Measurements from ENCODE around the gene VEPH1. TPM values are rescaled to one million over a fixed set of nuclear protein-coding genes. Genes with fewer than 3 reads are reported as not detected.

VEPH1 gene
- total RNA-seq, 2 experiments from 2014 or later, result not detected

GRCh38 chr3:157523814-157524213 is 20.6 kb upstream of the VEPH1 start:
- ChIA-PET POLR2A (no interaction called here), CTCF (interaction anchor here (1.1 kb wide), 1 partner anchor 8 kb away, joined by 4 read pairs; no protein-coding TSS in a partner anchor)
- H3K4me3 Mint-ChIP-seq, result no peak overlapping the region
- H3K27ac Mint-ChIP-seq, result no peak overlapping the region
- H3K4me1 Mint-ChIP-seq (ENCODE audit: low read depth), result no peaks in the 10 kb centered on the region
- peaks cover 2% of the 10 kb centered on the region for H3K27me3 Mint-ChIP-seq
- H3K36me3 Mint-ChIP-seq (ENCODE audit: low read depth), result no peaks in the 10 kb centered on the region
- DNase-seq, result no peak
- no peak for TF ChIP-seq CTCF (IDR thresholded peaks at IDR 0.05)
- no peak for ATAC-seq
- intact Hi-C loops (cut with micrococcal nuclease), result no loop called here
- no peaks in the 10 kb centered on the region for H3K9me3 Mint-ChIP-seq

GRCh38 chr3:157522648-157523047 is 19.4 kb upstream of the VEPH1 start:
- no peak for TF ChIP-seq CTCF (IDR thresholded peaks at IDR 0.05)
- ATAC-seq, result no peak
- no peak overlapping the region for H3K27ac Mint-ChIP-seq
- H3K27me3 Mint-ChIP-seq, result peaks cover 2% of the 10 kb centered on the region
- intact Hi-C loops (cut with micrococcal nuclease), result no loop called here
- no peaks in the 10 kb centered on the region for H3K4me1 Mint-ChIP-seq (ENCODE audit: low read depth)
- ChIA-PET POLR2A (no interaction called here), CTCF (interaction anchor here (1.4 to 1.7 kb wide), 2 partner anchors 9 to 10 kb away, joined by 3 to 7 read pairs; no protein-coding TSS in a partner anchor)
- H3K36me3 Mint-ChIP-seq (ENCODE audit: low read depth), result no peaks in the 10 kb centered on the region
- no peak overlapping the region for H3K4me3 Mint-ChIP-seq
- DNase-seq, result no peak
- no peaks in the 10 kb centered on the region for H3K9me3 Mint-ChIP-seq

- H3K36me3 Mint-ChIP-seq (ENCODE audit: low read depth), result no peaks in the 10 kb centered on the region
- no peak overlapping the region for H3K4me3 Mint-ChIP-seq
- H3K9me3 Mint-ChIP-seq, result no peaks in the 10 kb centered on the region
- no peaks in the 10 kb centered on the region for H3K4me1 Mint-ChIP-seq (ENCODE audit: low read depth)
- POLR2A ChIA-PET, result no interaction called here
- DNase-seq, result no peak
- no peak overlapping the region for H3K27ac Mint-ChIP-seq
- ATAC-seq, result no peak
- no peak for TF ChIP-seq CTCF (IDR thresholded peaks at IDR 0.05)
- intact Hi-C loops (cut with micrococcal nuclease), result no loop called here
- CTCF ChIA-PET, result no interaction called here
- H3K27me3 Mint-ChIP-seq, result peaks cover 2% of the 10 kb centered on the region
These were observed 17.4 kb upstream of the VEPH1 start for GRCh38 chr3:157520485-157521150.

GRCh38 chr3:157518881-157519280 is 15.7 kb upstream of the VEPH1 start:
- TF ChIP-seq CTCF (IDR thresholded peaks at IDR 0.05), result no peak
- CTCF ChIA-PET, result no interaction called here
- no peaks in the 10 kb centered on the region for H3K27me3 Mint-ChIP-seq
- no peaks in the 10 kb centered on the region for H3K4me1 Mint-ChIP-seq (ENCODE audit: low read depth)
- POLR2A ChIA-PET, result no interaction called here
- H3K9me3 Mint-ChIP-seq, result no peaks in the 10 kb centered on the region
- ATAC-seq, result no peak
- H3K36me3 Mint-ChIP-seq (ENCODE audit: low read depth), result no peaks in the 10 kb centered on the region
- intact Hi-C loops (cut with micrococcal nuclease), result no loop called here
- no peak for DNase-seq
- no peak overlapping the region for H3K27ac Mint-ChIP-seq
- no peak overlapping the region for H3K4me3 Mint-ChIP-seq

- ChIA-PET CTCF (no interaction called here), POLR2A (no interaction called here)
- H3K27me3 Mint-ChIP-seq, result no peaks in the 10 kb centered on the region
- H3K9me3 Mint-ChIP-seq, result no peaks in the 10 kb centered on the region
- H3K36me3 Mint-ChIP-seq (ENCODE audit: low read depth), result no peaks in the 10 kb centered on the region
- no peak overlapping the region for H3K27ac Mint-ChIP-seq
- H3K4me1 Mint-ChIP-seq (ENCODE audit: low read depth), result no peaks in the 10 kb centered on the region
- no peak for TF ChIP-seq CTCF (IDR thresholded peaks at IDR 0.05)
- intact Hi-C loops (cut with micrococcal nuclease), result no loop called here
- DNase-seq (no peak), ATAC-seq (no peak)
- H3K4me3 Mint-ChIP-seq, result no peak overlapping the region
These were observed 13.7 kb upstream of the VEPH1 start for GRCh38 chr3:157516928-157517327.
